Medulla oblongata (tissue), 1 donor: ENCODE results near the gene ACSL5.

ENCODE experiments used
- DNase-seq: peaks from one replicate; pipeline ENCODE4 v3.0.0-alpha.2; 2015; ENCODE audit errors: extremely low spot score

The ACSL5 gene, protein sequence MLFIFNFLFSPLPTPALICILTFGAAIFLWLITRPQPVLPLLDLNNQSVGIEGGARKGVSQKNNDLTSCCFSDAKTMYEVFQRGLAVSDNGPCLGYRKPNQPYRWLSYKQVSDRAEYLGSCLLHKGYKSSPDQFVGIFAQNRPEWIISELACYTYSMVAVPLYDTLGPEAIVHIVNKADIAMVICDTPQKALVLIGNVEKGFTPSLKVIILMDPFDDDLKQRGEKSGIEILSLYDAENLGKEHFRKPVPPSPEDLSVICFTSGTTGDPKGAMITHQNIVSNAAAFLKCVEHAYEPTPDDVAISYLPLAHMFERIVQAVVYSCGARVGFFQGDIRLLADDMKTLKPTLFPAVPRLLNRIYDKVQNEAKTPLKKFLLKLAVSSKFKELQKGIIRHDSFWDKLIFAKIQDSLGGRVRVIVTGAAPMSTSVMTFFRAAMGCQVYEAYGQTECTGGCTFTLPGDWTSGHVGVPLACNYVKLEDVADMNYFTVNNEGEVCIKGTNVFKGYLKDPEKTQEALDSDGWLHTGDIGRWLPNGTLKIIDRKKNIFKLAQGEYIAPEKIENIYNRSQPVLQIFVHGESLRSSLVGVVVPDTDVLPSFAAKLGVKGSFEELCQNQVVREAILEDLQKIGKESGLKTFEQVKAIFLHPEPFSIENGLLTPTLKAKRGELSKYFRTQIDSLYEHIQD

DNA sequence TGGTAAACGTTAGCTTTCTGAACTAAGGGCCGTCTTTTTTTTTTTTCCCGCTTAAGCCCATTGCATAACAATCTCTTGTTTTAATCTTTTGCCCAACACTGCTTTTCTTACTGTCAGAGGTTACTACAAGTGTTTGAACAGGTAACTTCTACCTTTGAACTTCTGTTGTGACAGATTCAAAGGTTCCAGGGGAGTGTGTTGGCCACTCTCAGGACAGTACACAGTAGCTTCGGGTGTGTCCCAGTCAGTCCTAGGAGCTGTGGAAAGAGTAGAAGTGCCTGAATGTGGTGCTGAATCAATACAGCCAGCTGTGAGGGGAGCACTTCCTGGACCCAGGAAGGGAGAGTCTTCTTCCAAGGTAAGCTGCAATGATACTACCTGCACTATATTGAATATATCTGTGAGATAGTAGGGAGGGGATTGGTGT, at the start of gene ACSL5:
Gene ACSL5 (plus strand): TSS at position 205 of the 427 bp plus-strand sequence. CDS start 20,831 bp downstream, outside the sequence.
- DNase-seq: no peak

DNA sequence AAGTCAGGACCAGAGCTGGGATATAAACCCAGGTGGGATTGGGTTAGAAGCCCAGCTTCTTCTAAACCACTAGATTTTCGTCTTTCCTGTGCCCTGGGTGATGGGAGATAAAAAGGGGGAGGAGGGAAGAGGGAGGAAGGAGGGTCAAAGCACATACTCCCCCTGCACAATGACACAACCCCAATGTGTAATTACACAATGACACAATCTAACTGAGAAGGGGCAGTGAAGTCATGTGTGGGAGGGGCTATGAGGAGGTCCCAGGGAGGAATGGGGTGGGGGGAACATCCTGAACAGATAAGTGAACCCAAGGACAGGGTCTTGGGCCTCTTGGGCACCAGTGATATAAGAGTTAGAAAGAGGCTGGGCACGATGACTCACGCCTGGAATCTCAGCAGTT, 46.2 kb upstream of the ACSL5 start:
- DNase-seq: no peak

DNA sequence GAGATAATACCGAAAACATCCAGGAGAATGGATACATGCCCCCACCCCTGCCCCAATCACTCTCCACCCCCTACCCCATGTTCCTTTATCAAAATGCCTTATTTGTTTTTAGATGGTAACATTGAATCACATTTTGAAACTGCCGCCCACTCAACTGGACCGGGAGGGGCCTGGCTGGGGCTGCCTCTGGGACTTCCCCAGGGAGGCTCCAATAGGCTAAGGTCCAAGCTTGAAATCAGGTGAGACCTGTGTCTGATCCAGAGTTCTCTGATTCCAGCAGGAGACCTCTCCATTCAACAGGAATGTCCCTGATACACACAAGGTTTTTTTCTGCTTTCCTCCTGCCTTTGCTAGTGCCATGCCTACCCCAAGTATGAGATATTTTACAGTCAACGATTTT, 43.8 kb upstream of the ACSL5 start:
- DNase-seq: no peak

DNA sequence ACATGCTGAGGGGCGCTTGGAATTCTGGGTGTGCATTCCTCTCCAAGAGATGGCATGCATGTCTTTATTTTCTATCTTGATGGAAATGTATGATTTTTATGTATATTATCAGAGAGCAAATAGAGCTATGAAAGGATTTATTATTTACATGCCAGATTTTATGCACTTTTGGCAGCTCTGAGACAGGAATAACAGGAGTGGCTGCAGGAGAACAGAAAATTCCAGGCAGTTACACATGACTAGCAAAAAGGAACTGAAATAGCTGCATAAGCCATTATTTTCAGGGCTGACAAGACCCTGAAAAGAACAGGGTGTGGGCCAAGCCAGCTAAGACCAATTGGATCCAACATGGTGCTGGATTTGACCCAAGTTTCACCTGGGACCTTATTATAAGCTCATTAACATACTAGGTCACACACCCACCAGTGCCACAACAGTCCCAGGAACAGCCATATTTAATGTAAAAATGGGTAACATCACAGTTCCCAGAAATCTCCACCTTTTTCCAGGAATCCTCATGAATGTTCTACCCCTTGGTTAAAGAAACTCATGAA, 43.2 kb upstream of the ACSL5 start:
- DNase-seq: no peak

DNA sequence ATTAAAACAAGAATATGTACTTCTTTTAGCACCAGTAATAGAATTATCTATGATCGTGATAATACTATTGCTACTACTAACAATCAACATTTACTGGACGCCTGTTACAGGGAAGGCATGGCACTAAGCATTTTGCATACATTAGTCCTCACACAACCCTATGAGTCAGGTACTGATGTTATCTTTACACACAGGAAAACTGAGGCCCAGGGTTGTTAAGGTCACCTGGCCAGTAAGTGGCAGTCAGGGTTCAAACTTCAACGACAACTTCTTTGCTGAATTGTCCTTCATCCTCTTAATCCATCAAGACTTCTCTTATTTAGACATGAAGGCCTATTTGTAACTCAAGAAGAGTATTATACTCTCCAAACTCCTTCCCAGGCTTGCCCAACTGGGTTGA, 41.9 kb upstream of the ACSL5 start:
- no peak for DNase-seq

DNA sequence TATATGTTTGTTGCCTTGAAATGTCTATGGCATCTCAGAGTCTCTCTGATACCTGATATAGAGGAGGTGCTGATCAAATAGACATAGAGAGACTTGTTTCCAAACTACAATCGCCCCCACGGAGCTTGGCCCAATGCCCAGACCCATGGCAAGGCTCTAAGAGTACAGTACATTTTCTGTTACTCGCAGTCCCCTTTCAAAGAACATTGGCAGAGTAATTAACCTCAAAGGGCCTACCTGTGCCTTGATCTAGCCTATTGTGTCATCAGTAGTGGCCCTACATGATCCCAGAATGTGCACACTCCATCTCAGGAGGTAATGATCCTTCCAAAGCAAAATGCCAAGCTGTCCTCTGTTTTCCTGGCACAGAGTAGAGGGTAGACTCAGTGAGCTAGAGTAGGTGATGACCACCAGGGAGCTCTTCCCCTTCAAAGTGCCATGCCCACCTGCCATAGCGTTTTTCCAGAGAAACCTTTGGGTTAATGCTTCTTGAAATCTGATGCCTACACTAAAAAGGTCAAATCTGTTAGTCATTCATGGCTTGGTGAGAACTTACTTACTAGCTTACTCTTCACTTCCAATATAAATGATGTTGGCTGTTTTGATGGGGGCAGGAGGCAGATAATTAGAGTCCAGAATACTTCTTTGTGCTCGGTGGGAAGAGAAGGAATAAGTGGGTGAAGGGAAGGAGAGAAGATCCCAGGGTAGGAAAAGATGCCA, 41.2 kb upstream of the ACSL5 start:
- DNase-seq: no peak

DNA sequence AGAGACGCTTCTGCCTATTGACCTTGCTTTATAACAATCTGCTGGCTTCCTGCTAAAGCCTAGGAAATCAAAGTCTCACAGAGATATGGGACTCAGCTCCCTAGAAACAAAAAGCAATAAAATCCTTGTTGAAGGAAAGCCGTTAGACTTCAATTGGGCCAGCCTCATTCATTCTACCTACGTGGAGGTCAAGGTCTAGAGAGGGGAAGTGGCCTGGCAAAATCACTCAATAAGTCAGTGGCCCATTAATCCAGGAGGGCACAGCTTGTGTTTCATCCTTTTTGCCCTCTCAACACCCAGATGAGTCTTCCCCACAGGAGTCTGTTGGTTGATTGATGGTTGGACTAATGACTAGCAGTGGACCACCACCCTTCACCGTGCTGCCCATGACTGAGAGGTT, 40.5 kb upstream of the ACSL5 start:
- no peak for DNase-seq

DNA sequence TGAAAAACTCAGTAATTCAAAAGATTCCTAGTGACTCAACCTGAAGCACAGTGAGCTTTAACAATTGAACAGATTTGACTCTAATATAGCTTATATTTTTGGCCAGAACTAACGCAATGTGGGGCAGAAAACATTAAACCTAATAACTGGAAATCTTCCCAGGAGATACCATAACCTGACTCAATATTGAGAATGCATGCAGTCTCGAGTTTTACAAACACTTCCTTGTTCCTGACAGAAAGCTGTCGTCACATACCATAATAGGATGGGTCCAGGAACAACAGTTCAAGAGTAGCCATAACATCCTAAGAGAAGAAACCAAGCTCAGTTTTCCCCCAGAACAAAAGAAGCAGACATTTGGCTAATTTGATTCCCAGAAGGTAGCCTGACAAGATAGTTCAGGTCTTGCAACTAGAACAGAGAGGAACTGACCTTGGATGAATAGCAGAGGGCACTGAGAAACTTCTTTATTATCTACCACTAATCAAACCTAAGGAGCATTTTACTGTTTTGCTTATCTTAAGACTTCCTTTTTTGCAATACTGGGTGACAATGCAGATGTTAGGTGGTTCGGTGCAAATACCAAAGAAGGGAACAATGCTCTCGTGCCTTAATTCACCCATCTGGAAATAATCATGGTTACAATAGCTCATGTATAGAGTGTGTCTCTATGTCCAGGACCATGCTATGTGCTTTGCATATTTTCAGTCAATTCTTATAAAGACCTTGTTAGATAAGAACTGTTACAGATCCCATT, 38.6 kb upstream of the ACSL5 start:
- no peak for DNase-seq

DNA sequence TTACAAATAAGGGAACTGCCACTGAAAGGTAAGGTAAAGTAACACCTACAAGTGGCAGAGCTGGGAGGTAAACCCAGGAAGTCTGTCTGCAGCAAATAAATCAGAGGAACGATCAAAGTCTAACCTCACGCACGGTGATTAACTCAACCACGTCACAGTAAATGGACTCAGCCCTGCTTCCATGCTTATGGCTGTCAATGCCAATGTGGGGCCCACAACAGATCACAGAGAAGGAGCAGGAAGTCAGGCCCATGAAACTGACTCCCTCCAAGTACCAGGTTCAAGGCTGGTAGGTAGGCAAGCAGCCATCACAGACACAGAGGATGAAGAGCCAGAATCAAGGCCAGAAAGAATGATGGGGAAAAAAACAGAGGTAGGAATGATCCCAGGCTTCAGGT, 38.0 kb upstream of the ACSL5 start:
- DNase-seq: no peak

DNA sequence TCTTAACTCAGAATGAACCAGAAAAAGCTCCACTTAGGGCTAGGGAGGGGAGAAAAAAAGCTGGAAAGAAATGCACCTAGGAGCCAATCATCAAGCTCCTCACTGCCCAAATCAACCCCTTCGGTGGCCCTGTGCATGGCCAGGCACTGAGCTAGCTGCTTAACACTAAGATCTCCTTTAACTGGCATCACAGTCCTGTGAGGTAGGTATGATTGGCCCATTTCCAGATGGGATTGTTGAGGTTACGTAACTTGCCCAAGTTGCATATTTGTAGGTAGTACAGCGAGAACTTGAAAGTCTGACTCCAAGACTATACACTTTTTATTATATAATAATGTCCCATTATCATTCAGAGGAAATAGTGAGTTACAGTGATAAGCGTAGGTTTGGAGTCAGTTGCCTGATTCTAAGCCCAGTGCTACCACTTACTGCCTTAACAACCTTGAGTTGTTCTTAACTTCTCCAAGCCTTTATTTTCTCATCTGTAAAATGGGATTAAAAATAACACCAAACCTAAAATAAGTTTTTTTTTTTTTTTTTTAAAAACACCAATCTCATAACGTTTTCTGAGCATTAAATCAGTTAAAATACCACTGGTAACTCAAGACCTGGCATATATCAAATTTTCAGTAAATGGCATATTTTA, 37.2 kb upstream of the ACSL5 start:
- no peak for DNase-seq

DNA sequence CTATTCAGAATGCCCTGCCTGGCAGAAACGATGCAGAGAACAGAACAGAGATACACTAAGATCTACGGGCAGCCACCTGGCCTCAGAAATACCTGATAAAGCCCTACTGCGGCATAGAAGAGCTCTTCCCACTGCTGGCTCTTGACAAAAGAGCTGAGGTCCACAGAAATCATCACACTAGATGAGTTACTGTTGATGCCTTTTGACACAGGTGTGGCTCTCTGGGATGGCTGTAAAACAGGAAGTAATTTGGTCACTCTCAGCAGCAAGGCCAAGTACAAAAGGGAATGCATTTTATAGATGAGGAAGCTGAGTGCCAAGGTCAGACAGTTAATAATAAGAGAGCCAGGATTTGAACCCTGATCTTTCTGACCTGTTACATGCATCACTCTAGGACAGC, 35.0 kb upstream of the ACSL5 start:
- no peak for DNase-seq

DNA sequence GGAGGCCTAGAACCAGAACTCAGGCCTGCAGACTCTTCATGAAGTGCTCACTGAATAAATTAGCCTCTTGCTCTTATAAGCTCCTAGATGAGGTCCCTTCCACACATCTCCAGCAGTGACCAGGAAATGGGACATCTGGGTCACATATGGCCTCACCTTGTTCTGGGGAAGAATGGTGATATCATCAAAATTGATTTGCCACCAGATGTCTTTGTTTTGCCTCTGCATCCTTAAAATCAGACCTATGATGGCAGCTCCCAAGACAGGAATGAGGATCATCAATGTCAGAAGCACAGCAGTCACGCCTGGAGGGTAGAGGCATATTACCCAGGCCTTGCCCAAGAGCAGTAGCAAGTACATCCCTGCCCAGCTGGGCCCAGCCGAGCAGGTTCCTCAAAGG, 33.3 kb upstream of the ACSL5 start:
- no peak for DNase-seq

DNA sequence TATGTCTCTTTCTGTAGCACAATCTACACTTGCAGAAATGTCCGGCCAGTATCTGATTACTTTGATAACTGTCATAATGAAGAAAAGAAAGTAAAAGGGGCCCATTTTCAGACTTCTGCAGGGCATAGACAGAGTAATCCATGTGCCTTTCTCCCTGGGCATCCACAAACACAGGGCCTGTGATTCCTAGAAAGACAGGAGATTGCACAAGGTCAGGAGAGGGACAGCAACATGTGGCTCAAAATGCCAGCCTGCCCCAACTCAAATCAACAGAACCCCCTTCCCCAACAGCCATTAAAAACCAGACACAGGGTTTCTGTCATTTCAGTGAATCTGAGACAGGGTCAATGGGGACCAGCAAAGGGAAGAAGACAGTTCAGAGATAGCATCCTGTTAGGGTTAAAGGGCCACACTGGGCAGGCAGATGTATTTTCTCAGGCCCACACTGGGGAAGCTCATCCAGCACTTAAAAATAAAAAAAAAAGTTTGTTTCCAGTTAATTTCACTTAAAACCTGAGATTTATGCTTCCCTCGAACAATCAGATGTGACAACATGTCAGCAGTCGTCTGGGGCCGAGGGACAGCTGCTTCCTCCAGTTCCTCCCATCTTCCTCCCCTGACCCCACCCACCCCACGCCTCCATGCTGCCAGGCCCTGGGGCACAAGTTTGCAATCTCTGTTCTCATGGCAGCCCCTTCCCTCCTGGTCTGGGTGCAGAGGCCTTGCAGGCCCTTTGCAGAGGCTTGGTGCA, 30.7 kb upstream of the ACSL5 start:
- DNase-seq: no peak

DNA sequence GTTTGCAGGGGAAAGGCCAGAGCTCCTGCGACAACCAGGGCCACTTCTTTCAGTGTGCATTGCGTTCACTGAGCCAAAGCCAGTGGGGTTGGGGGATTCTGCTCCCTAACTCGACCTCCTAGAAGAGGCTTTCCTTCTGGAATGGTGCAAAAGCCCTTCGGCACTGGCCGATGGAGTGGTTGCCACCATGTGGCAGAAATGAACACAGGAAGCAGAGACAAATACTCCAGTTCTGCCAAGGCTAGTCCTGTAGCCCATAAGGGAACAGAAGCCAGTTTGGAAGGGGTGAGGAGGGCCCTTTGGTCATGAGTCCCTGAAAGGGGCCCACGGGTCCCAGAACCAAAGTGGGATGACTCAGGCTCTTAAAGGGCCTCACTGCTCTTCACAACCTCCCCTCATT, 29.7 kb upstream of the ACSL5 start:
- DNase-seq: no peak

DNA sequence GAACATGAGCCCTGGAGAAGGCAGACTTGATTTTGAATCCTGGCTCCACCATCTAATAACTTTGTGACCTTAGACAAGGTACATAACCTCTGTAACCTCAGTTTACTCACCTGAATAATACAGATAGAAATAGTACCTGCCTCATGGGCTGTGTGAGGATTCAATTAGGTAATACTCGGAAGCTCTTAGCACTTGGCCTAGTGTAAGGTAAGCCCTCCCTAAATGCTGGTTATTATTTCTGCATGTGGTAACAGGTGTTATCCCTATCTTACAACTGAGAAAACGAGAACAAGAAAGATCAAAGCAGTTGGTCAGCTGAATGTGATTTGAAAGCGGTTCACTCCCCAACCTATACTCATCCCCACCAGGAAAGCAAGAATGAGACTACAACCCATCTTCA, 28.7 kb upstream of the ACSL5 start:
- DNase-seq: no peak

DNA sequence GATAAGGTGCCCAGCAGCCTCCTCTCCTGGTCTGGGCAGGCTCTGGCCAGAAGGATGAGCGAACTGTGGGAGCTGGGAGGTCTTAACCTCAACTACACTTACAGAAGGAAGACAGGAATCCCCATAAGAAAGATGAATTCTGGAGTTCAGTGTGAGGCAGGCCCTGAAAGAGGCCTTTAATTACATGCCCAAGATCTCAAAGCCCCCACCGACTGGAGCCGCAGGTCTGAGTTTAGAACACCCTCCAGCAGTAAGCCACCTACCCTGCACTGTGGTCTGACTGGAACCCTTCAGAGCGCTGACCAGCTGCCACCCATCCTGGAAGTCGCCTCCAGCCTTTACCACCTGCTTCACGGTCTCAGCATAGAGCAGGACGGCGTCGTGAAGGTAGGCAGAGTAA, 28.2 kb upstream of the ACSL5 start:
- no peak for DNase-seq

DNA sequence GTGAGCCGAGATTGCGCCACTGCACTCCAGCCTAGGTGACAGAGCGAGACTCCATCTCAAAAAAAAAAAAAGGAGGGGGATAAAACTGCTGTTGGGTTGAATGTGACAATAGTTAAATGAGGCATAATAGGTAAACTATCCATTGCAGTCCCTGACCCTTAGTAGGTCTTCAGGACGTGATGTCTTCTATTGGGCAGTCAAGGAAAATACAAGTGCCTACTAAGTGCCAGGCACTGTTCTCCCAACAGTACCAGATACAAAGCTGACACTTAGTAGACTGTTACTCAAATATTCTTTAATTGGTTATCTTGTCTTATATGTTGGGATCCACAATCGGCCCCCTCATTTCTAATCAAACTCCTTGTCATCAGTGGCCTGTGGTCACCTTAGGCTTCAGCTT, 27.1 kb upstream of the ACSL5 start:
- no peak for DNase-seq

DNA sequence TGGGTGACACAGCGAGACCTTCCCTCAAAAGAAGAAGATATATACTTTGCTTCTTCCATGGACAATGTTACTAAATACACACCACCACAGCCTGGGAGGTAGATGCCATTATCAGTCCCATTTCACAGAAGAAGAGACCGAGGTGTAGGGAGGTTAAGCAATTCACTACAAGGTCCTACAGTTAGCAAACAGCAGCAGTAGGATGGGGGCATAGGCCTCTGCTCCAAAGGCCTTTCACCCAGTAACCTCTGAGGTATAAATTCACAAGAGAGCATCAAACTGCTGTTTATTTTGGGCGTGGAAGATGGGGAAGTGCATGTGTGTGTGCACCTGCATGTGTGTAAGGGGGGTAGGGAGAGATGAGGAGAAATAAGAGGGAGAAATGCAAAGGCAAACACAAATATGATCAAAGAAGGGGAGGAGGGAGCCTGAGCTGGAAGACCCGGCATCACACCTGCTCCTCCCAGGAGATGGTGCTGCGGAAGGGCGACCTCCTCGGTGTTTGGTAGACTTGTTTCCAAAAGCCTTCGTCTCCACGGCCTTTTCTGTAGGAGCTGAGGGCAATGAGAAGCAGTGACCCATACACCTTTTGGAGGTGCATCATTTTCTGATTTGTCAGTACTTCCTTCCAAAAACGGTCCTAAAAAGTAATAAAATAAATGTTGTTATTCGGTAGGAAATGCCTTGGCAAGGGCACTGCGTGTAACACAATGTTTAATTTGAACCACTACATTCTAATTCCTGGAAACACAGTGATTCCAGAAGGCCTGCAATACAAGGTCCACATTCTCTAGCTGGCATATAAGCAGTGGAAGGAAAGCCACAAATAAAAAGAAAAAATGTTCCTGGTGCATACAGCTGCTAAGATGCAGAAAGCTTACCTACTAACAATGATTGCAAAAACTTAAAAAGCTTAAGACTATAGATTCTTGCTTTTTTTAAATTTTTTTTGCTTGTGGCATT, 25.9 kb upstream of the ACSL5 start:
- no peak for DNase-seq

DNA sequence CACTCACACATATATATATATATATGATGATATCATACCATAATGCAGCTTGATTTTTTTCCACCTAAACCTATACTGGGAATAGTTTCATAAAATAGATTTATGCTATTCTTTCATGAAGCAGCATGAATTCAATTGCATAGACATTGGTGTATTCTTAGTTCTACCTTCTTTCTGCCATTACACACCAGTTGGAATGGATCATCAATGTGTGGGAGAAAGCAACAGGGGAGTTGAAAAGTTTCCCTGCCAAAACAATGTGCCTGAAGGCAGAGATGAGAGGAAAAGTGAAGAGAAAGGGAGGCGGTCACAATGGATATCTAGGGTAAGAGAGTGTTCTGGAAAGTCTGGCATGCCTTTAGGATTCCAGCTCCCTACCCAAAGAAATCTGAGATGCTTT, 25.2 kb upstream of the ACSL5 start:
- no peak for DNase-seq
